ENCODE data around the gene HTN3.
"Not testable (repeated sequence)": the region's sequence is repeated elsewhere in the genome, so short reads cannot be mapped to it uniquely, and the experiment has no call there.

DNA sequence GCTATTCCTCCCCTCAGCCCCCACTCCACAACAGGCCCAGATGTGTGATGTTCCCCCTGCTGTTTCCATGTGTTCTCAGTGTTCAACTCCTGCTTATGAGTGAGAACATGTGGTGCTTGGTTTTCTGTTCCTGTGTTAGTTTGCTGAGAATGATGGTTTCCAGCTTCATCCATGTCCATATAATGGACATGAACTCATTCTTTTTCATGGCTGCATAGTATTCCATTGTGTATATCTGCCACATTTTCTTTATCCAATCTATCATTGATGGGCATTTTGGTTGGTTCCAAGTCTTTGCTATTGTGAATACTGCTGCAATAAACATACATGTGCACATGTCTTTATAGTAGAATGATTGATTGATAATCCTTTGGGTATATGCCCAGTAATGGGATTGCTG lies 11.7 kb downstream of the HTN3 start:
- TF ChIP-seq, protein P1, sequence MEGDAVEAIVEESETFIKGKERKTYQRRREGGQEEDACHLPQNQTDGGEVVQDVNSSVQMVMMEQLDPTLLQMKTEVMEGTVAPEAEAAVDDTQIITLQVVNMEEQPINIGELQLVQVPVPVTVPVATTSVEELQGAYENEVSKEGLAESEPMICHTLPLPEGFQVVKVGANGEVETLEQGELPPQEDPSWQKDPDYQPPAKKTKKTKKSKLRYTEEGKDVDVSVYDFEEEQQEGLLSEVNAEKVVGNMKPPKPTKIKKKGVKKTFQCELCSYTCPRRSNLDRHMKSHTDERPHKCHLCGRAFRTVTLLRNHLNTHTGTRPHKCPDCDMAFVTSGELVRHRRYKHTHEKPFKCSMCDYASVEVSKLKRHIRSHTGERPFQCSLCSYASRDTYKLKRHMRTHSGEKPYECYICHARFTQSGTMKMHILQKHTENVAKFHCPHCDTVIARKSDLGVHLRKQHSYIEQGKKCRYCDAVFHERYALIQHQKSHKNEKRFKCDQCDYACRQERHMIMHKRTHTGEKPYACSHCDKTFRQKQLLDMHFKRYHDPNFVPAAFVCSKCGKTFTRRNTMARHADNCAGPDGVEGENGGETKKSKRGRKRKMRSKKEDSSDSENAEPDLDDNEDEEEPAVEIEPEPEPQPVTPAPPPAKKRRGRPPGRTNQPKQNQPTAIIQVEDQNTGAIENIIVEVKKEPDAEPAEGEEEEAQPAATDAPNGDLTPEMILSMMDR (conservative IDR thresholded peaks at IDR 0.05): not testable (repeated sequence)
- TF ChIP-seq EZH2 (IDR thresholded peaks at IDR 0.05; ENCODE audit: low read depth): not testable (repeated sequence)
